NAMALWA (cell line): ENCODE data around the gene ANKS4B.
"Not testable (repeated sequence)": the region's sequence is repeated elsewhere in the genome, so short reads cannot be mapped to it uniquely, and the experiment has no call there.

Experiments used
- DNase-seq: peaks from one replicate; pipeline ENCODE4 v3.0.0-alpha.2; 2015; ENCODE audit warnings: low spot score

ANKS4B gene

DNA sequence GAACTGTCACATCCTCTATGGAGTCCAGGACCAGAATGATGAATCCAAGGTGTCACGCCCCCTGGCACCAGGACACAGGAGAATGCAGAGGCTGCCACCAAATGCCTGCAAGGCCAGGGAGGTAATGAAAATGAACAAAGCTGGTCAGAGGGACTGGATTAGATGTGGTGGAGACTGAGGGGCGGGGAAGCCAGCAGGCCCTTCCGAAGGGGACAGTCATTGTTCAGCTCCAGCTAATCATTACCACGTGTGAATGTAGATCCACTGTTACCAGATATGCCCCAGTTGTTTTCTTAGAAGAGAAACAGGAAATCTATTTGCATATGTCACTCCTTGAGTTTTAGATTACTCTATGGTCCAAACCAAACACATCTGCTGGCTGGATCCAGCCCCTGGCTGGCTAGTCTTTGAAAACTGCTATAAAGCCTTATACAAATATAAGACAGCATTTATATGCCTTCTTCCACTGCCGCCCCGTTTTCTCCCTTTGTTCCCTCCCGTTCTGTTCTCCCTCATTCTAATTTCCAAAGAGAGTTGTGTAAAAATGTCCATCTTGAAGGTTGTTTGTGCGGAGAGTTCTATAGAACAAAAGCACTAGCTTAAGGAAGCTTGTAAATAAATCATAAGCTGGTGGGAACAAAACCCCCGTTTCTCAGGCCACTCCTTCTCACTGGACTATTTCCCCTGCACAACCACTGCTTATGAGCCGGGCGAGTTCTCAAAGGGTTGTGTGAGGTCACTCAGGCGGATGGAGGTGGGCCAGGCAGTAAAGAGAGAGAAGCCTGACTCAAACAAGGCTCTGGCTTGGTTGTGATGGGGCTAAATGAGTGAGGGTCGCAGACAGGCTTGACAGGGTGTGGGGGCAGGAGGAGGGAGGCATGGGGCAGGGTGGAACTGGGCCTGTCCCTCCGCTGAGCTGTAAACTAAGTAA lies 30.4 kb downstream of the ANKS4B start:
- peak; percentile 70 for DNase-seq

DNA sequence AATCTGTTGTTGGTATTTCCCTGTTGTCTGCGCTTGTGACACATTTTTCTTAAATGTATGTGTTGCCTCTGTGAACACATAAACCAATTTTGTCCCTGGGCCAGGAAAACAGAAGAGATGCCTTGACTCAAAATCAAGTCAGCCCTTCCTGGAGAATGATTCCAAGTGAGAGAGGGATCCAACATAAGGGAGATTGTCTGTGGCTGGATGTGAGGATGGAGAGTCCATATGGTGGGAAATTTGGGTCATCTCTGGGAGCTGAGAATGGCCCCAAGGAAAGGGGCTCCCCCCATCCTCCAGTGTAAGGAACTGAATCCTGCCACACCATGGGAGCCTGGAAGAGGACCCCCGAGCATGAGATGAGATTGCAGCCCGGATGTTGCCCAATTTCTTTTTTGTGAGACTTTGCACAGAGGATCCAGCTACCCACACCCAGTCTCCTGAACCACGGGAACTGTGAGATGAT lies 31.1 kb downstream of the ANKS4B start:
- no peak for DNase-seq

DNA sequence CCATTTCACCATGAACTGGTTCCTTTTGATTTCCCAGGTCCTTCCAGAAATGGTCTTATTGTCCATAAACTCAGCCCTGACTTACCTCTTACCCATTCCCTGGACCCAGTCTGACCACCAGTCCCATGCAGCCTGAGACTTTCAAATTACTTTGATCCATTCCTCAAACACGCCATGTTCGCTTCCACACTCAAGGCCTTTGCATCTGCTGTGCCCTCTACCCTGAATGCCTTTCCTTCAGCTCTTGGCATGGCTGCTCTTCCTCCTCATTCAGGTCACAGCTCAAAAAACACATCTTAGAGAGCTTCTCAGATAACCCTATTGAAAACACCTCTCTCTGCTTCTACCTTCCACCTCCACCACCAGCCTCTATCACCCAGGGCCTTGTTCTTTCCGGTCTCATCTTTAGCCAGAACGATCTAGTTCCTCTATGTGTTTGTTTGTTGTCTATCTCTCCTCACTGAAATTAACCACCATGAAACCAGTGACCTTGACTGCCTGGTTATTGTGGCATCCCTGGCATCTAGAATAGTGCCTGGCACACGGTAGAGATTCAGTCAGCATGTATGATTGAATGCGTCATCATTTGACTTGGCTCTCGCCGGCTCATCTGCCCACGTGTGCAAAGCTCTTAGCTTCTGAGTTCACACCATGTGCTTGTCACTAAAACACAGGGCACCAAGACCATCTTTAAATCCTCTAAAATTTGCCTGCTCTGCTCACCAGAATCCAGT lies 31.8 kb downstream of the ANKS4B start:
- DNase-seq = no peak

DNA sequence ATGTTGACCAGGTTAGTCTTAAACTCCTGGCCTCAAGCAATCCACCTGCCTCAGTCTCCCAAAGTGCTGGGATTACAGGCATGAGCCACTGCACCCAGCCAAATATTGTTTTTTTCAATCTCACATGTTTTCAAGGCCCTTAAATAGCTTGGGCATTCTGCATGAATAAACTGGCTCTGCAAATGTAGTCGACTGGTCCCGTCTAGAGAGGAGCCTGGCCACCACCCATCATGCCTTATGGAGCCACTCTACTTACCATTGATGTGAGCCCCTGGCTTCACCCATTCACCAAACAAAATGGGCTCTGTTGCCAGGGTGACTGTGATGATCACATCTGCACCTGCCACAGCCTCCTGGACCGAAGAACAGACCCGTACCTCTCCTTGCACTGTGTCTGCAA lies 33.8 kb downstream of the ANKS4B start:
- no peak for DNase-seq

DNA sequence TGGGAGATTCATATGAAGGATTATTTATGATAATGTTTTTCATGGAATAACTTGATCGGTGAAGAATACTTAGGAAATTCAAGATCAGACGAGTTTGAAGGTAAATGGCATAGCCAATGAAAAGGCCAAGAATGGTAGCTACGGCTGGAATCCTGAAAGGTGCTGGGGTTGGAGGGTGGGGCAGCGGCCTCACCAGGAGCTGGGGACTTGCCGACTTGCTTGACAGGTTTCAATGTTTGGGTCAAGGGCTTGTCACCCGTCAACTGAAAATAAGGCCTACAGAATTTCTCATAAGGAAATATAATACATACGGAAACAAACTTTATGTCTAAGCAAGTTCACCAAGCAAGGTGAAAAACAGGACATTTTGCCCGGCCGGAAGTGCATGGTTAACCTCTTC lies 34.7 kb downstream of the ANKS4B start:
- no peak for DNase-seq

DNA sequence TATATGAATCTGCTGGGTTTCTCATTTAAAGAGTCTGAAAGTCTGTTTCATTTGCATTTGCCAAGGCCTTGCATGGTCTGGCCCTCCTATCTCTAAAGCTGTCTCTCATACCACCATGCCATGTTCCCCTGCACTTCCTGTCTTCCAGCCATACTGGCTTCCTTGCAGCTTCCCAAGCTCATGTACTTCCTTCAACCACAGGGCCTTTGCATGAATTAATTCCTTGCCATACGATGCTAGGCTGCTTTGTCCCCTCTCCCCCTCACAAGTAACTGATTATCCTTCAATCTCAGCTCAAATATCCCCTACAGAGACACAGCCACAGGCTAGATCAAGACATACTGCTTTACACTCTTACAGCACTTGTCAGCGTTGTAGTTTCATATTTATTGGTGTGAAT lies 38.8 kb downstream of the ANKS4B start:
- DNase-seq = no peak

DNA sequence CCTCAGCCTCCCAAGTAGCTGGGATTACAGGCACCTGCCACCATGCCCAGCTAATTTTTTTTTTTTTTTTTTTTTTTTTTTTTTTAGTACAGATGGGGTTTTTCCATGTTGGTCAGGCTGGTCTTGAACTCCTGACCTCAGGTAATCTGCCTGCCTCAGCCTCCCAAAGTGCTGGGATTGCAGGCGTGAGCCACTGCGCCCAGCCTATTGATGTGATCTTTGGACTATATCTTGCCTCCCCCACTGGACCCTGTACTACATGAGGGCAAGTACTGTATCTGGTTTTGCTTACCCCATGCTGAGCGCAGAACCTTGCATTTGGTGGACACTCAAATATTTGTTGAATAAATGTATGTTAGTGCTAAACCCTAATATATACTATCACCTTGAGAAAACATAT lies 39.3 kb downstream of the ANKS4B start:
- not testable (repeated sequence) for DNase-seq

DNA sequence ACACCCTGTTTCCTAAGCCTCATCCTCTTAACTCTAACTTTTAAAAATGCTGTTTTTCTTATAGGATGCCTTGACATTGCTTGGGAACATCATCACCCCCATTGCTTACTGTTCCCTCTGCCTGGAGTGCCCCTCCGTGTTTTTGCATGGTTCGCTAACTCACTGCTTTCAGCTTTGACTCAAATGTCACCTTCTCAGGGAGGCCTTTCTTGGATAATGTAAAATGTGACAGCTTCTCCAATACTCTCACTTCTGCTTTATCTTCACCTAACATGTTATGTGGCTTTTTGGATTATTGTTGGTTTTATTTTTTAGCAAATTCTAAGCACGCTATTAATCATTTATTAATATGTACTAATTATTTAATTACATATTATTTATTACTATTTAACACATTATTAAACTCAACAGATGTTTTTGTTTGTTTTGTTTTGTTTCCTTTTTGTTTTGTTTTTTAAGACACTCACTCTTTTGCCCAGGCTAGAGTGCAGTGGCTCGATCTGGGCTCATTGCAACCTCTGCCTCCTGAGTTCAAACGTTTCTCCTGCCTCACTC lies 40.8 kb downstream of the ANKS4B start:
- no peak for DNase-seq

DNA sequence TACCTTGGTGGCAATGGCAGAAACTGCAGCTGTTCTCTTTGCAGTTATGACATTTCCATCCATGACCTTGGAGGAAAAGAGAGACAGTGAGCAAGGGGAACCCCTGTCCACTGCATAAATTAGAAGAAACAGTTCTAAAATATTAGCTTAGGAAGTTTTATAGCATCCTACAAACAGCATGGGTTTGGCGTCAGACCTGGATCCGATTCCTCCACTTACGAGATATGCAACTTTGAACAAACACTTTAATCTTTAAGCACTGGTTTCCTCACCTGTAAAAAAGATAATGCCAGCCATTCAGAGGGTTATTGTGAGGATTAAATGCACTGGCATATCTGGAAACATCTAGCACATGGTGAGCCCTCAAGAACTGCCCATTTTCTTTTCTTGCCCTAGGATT lies 42.0 kb downstream of the ANKS4B start:
- DNase-seq = no peak

DNA sequence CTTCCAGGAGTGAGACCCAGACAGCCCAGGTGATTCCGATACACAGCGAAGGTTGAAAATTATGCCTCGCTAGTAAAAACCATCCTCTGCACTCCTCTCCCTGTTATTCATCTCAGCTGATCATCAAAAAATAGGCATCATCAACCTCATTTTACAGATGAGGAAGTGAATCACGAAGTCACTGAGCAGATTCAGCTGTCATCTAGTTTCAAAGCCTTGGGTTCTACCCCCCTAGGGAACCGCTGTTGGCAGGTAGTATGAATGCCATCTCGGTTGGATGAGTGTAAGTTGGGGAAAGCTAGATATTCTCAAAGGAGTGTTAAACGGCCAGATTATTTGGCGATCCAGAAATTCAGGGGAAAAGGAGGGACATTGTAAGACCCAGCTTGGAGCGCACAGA lies 42.6 kb downstream of the ANKS4B start:
- no peak for DNase-seq

DNA sequence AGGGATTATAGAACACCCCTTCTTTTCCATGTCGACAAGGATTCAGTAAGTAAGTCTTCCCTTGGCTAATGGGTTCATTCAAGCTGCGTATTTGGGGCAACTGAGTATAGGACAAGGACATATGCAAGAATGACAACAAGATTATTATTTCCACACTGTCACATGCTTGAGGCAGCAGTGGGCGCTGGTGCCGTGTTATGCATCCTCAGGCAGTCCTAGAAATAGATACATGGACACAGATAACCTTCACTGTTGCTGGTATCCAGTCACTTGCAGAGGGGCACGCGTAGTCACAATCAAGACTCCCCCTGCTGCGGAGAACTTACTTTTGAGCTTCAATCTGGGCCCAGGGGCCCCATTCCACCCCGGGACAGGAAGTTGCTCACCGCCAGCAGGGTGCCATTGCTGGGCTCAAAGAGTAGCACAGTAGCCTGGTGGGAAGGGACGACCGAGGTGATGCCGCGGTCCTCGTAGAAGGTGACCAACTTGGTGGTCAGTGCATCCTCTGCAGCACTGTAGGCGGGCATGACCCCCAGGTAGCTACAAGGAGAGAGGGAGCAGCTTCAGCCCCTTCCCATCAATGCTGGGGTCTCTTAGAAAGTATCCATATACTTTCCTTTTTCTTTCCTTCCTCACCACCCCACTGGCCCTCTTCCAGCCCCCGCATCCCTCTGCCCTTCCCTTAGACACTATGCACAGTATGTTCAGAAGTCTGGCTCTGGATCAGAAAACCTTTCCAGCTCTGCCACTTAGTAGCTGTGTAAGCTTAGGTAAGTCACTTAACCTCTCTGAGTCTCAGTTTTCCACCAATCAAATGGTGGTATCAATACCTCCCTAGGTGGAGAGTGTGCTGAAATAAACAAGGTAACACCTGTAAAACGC lies 43.8 kb downstream of the ANKS4B start:
- DNase-seq = no peak

DNA sequence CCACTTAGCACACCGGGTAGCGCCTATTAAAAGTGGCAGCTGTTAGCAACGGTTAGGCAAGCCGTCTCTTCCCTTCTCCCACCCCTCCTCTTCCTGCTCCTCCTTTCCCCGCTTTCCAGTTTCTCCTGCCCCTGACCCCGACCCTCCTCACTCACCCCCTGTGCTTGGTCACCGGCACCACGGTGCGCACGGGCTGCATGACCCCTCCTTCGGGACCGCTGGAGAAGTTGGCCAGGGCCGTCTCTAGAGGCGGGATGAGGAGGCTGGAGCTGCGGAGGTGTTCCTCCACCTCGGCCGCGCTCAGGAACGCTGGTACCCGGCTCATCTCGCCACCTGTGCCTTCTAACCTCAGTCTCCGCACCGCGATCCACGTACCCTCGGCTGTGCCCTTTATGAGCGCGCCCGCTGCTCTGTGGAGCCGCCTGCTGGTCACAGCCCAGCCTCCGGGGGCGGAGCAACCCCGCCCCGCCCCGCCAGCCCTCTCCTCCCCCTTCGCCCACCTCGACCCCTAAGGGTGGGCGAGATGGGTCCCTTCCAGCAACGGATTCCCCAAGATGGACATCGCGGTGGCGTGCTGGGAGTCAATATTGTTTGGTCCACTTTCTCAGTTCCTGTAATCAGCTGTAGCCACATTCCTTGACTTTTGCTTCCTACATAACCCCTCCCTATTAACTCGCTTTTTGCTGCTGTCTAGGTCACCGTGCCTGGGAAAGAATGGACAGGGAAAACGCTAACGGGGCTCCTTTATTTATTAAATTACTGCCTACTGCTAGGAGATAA lies 44.6 kb downstream of the ANKS4B start, which contains the start of gene CRYM:
CRYM (minus strand) TSS at position 364 of the 780 bp plus-strand sequence; CDS start at position 325, 39 bp downstream.
- DNase-seq = peak; percentile 26

DNA sequence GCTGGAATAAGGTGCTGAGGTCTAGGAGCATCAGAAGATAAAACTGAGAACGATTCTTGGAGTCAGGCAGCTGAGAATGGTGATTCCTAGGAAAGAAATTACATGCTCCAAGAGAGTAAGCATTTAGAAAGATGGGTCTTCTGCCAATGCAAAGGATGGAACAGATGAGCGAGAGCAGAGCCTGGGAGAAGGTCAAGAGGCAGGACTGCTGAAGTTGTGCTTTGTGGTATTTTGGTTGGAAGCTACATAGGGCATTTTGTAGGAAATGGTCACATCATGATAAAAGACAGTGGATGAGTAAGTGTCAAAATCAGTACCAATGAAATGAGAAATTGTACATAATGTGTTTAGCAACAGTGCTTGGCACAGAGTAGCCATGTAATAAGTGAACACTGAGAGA lies 46.0 kb downstream of the ANKS4B start:
- no peak for DNase-seq

DNA sequence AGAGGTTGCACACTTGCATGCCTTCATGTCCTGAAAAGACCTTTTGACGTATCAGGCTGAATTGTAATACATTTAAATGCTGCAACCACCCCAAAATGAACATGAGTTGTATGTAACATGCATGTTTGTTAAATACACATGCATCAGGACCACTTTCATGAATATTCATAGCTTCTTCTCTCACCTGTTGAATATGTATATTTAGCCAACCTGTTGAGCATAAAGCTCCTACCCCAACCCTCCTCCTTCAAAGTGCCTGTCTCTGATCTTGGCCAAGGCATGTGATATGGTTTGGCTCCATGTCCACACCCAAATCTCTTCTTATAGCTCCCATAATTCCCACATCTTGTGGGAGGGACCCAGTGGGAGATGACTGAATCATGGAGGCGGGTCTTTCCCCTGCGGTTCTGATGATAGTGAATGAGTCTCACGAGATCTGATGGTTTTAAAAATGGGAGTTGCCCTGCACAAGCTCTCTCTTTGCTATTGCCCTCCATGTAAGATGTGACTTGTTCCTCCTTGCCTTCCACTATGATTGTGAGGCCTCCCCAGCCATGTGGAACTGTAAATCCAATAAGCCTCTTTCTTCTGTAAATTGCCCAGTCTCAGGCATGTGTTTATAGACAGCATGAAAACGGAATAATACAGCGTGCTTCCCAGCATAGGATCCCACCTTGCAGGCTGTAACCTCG lies 48.3 kb downstream of the ANKS4B start:
- no peak for DNase-seq

DNA sequence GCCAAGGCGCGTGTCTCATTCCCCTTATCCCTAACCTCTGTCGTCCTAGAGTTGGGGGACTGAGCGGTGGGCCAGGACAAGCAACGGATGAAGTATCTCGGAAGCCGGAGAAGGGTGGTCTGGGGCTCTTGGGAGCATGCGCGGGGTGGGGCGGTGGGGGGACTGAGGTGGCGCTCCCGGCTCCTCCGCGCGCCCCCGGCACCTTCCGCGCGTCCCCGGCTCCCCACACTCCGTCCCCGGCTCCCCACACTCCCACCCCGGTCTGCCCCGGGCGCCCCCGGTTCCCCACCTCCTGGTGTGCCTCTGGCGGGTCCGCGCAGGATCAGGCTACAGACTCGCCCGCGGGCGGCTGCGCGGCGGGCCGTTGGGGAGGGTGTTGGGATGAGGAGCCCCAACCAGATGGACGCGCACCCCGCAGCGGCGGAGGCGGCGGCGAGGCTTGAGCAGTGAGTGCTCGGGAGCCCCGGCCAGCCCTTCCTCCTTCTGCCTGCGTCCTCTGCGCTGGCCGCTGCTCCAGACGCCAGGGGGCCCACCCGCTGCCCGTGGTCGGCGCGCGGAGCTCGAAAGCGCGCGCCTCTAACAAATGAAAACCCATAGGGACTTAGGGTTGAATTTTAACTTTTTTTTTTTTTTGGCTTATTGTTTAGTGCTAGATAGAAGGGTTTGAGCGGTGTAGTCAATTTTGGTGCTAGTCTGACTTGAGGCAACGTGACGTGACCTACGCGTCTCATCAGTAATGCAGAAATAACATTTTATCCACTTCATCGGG lies 50.2 kb downstream of the ANKS4B start:
- DNase-seq = peak; percentile 24

DNA sequence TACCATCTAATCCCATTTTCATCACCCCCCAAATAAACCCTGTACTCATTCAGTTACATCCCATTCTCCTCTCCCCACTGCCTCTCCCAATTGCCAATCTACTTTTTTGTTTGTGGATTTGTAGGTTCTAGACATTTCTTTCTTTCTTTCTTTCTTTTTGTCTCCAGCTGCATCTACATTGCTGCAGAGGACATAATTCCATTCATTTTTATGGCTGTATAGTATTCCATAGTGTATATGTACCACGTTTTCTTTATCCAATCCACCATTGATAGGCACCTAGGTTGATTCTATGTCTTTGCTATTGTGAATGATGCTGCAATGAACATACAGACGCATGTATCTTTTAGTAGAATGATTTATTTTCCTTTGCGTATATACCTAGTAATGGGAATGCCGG lies 50.9 kb downstream of the ANKS4B start:
- no peak for DNase-seq

DNA sequence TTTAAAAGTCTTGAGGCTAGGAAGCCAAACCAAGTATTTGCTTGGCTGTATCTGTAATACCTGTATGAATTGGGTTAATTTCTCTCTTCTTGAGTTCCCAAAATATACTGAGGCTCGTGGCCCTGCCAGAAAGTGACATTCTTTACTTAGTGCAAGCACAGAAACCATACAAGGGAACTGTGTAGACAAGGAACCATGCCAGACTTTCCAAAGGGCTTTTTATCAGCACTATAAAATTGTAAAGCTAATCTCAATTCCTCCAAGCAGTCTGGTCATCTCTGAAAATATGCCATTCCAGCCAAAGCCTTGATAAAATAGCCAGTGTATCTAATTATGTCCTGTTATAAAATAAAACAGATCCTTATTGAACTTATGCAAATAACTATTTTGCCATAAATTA lies 51.8 kb downstream of the ANKS4B start:
- DNase-seq = no peak

DNA sequence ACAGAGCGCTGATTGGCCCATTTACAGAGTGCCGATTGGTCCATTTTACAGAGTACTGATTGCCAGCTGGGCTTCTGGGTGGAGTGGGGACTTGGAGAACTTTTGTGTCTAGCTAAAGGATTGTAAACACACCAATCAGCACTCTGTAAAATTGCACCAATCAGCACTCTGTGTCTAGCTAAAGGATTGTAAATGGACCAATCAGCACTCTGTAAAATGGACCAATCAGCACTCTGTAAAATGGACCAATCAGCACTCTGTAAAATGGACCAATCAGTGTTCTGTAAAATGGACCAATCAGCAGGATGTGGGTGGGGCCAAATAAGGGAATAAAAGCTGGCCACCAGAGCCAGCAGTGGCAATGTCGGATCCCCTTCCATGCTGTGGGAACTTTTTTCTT lies 56.3 kb downstream of the ANKS4B start:
- DNase-seq = not testable (repeated sequence)
